CD14-positive monocyte (primary cell): ENCODE results near the gene AIFM1. TPM values are rescaled to one million over a fixed set of nuclear protein-coding genes. Genes with fewer than 3 reads are reported as not detected.
A peak's percentile ranks its signal among the peaks of the same experiment; 100 is the strongest.

Source experiments
- DNase-seq, 3 donors: peaks; one replicate each; pipeline ENCODE4 v3.0.0-alpha.2; 2011 to 2022
- H2AFZ ChIP-seq: 2 replicates; pipeline ENCODE4 v1.6.0; 2012; ENCODE audit warnings: mild to moderate bottlenecking, low read depth, low read length, inconsistent platforms; ENCODE audit not compliant: insufficient read depth, poor library complexity, severe bottlenecking
- H3K27ac ChIP-seq, 2 donors: 1 replicate in 1 of 2; 2 replicates in 1 of 2; pipeline ENCODE4 v1.5.1; 2012 to 2013; ENCODE audit warnings: low read length in 2 of 2, control low read depth in 1 of 2, inconsistent platforms in 1 of 2, low read depth in 1 of 2, mild to moderate bottlenecking in 1 of 2
- H3K27me3 ChIP-seq, 2 donors: one replicate each; pipeline versions ENCODE4 v1.6.0 to v1.6.1; 2011 to 2013; ENCODE audit warnings: low read length in 2 of 2; ENCODE audit not compliant: control insufficient read depth in 2 of 2, insufficient read depth in 2 of 2
- H3K36me3 ChIP-seq, 2 donors: replicated peaks in 1 of 2; 1 replicate in 1 of 2; 2 replicates in 1 of 2; pipeline versions ENCODE4 v1.5.1 to v1.6.1; 2012 to 2013; ENCODE audit warnings: low read length in 2 of 2, control low read depth in 1 of 2, inconsistent platforms in 1 of 2, mild to moderate bottlenecking in 1 of 2; ENCODE audit not compliant: insufficient read depth in 2 of 2, control insufficient read depth in 1 of 2
- H3K4me1 ChIP-seq, 2 donors: 1 replicate in 1 of 2; 2 replicates in 1 of 2; pipeline versions ENCODE4 v1.5.1 to v1.6.1; 2012 to 2013; ENCODE audit warnings: low read length in 2 of 2, control low read depth in 1 of 2, inconsistent platforms in 1 of 2, mild to moderate bottlenecking in 1 of 2, moderate library complexity in 1 of 2; ENCODE audit not compliant: insufficient read depth in 2 of 2, control insufficient read depth in 1 of 2
- H3K4me2 ChIP-seq: replicated peaks from 2 replicates; pipeline ENCODE3; 2012; ENCODE audit warnings: low read length, moderate library complexity, mild to moderate bottlenecking; ENCODE audit not compliant: poor library complexity, severe bottlenecking; ENCODE audit errors: extremely low read depth
- H3K4me3 ChIP-seq, 3 experiments: fragments of 200-600 bp in 1 of 3; sonication (generic) in 1 of 3; replicated peaks in 1 of 3; 1 replicate in 2 of 3; 2 replicates in 1 of 3; pipeline ENCODE4 v1.5.1; 2011 to 2013; ENCODE audit warnings: low read length in 3 of 3, mild to moderate bottlenecking in 3 of 3, control low read depth in 2 of 3, low read depth in 2 of 3, inconsistent platforms in 1 of 3, moderate library complexity in 1 of 3
- H3K79me2 ChIP-seq: 2 replicates; pipeline ENCODE4 v1.6.0; 2012; ENCODE audit warnings: mild to moderate bottlenecking, control low read depth, inconsistent platforms, low read length, moderate library complexity; ENCODE audit not compliant: insufficient read depth
- H3K9ac ChIP-seq: 2 replicates; pipeline ENCODE4 v1.6.0; 2017; ENCODE audit warnings: low read length, mild to moderate bottlenecking; ENCODE audit not compliant: insufficient read depth, poor library complexity, severe bottlenecking
- H3K9me3 ChIP-seq, 2 donors: replicated peaks in 1 of 2; 1 replicate in 1 of 2; 2 replicates in 1 of 2; pipeline versions ENCODE4 v1.5.1 to v1.6.1; 2012 to 2013; ENCODE audit warnings: low read length in 2 of 2, control low read depth in 1 of 2; ENCODE audit not compliant: control insufficient read depth in 1 of 2, insufficient read depth in 1 of 2
- H4K20me1 ChIP-seq: 2 replicates; pipeline ENCODE4 v1.6.0; 2012; ENCODE audit warnings: mild to moderate bottlenecking, low read length, control low read depth, moderate library complexity; ENCODE audit not compliant: insufficient read depth
- H3K27ac Mint-ChIP-seq, 7 donors: one replicate each; pipeline ENCODE4 v1.8.0; 2020; ENCODE audit warnings: mild to moderate bottlenecking in 7 of 7, mixed read lengths in 7 of 7, moderate library complexity in 6 of 7, inconsistent platforms in 2 of 7
- H3K27me3 Mint-ChIP-seq, 3 donors: one replicate each; pipeline ENCODE4 v1.8.0; 2021 to 2022; ENCODE audit warnings: low read depth in 3 of 3, mild to moderate bottlenecking in 3 of 3, mixed read lengths in 3 of 3, moderate library complexity in 3 of 3, inconsistent platforms in 1 of 3
- H3K36me3 Mint-ChIP-seq, 2 donors: one replicate each; pipeline ENCODE4 v1.8.0; 2020; ENCODE audit warnings: mixed read lengths in 2 of 2, inconsistent platforms in 1 of 2, mild to moderate bottlenecking in 1 of 2
- H3K4me1 Mint-ChIP-seq: one replicate; pipeline ENCODE4 v1.8.0; 2020; ENCODE audit warnings: mild to moderate bottlenecking, mixed read lengths
- H3K4me3 Mint-ChIP-seq, 2 donors: one replicate each; pipeline ENCODE4 v1.8.0; 2020; ENCODE audit warnings: mild to moderate bottlenecking in 2 of 2, mixed read lengths in 2 of 2, moderate library complexity in 1 of 2
- H3K9me3 Mint-ChIP-seq, 7 donors: one replicate each; pipeline ENCODE4 v1.8.0; 2020 to 2022; ENCODE audit warnings: mixed read lengths in 7 of 7, mild to moderate bottlenecking in 6 of 7, moderate library complexity in 6 of 7, inconsistent platforms in 2 of 7
- CTCF ChIP-seq: fragments of 200-600 bp; IDR thresholded peaks from one replicate; pipeline ENCODE4 v1.8.0; 2022; ENCODE audit warnings: antibody characterized with exemption, mild to moderate bottlenecking
- WGBS: methylation state at CpG from one replicate; pipeline ENCODE4 v1.1.5; 2013; ENCODE audit warnings: missing lambda C conversion rate; ENCODE audit not compliant: insufficient coverage; 5-methylcytosine and 5-hydroxymethylcytosine counted together
- intact Hi-C, 2 donors: fragments of 100-400 bp; cut with micrococcal nuclease; formaldehyde crosslinking; loops; one replicate each; pipeline versions ENCODE4 v1.15.0 to v1.15.1; 2023
- polyA plus RNA-seq, 3 donors: library from polyadenylated mRNA; depleted of rRNA in 1 of 3; unstranded in 2 of 3; stranded (reverse) in 1 of 3; fragments of 300-500 nt in 2 of 3; fragments of >200 nt in 1 of 3; fragmentation: Illumina TruSeq in 2 of 3; gene quantifications; 1 replicate in 2 of 3; 2 replicates in 1 of 3; pipeline ENCODE4 v1.2.3, GENCODE V29; 2012 to 2021

AIFM1 gene
- polyA plus RNA-seq, 3 donors: 15.1 to 19.1 (median 18.6) TPM

GRCh38 chrX:130179170-130179569 is 13.5 kb upstream of the AIFM1 start:
- peaks cover 0 to 8% (median 0%) of the 10 kb centered on the region in 3 donors for H3K27me3 Mint-ChIP-seq
- H3K4me3 ChIP-seq: no peak overlapping the region
- H3K79me2 ChIP-seq: no peaks in the 10 kb centered on the region
- DNase-seq: no peak
- no peaks in the 10 kb centered on the region for H3K27me3 ChIP-seq
- no peak overlapping the region for H3K27ac ChIP-seq
- peaks cover 0 to 6% (median 0%) of the 10 kb centered on the region in 7 donors for H3K9me3 Mint-ChIP-seq
- H3K4me1 ChIP-seq: peaks cover 15 to 17% of the 10 kb centered on the region in 2 donors
- no peaks in the 10 kb centered on the region for H3K36me3 Mint-ChIP-seq
- no peaks in the 10 kb centered on the region for H3K36me3 ChIP-seq
- no peak overlapping the region for H3K4me2 ChIP-seq
- intact Hi-C loops: no loop called here
- H3K9me3 ChIP-seq: no peaks in the 10 kb centered on the region
- peaks cover 36% of the 10 kb centered on the region for H3K4me1 Mint-ChIP-seq
- TF ChIP-seq CTCF: no peak
- no peak overlapping the region for H2AFZ ChIP-seq
- no CpG with 5 or more reads among the region's 5 CpGs for WGBS
- no peak overlapping the region for H3K9ac ChIP-seq
- H3K27ac Mint-ChIP-seq: peak overlapping the region in 1 of 7 donors; percentile 12
- no peaks in the 10 kb centered on the region for H4K20me1 ChIP-seq
- no peak overlapping the region for H3K4me3 Mint-ChIP-seq

GRCh38 chrX:130176942-130177341 is 11.3 kb upstream of the AIFM1 start:
- H3K9me3 Mint-ChIP-seq: peaks cover 0 to 10% (median 0%) of the 10 kb centered on the region in 7 donors
- H3K36me3 Mint-ChIP-seq: no peaks in the 10 kb centered on the region
- no peak overlapping the region for H3K27ac Mint-ChIP-seq
- H3K4me1 Mint-ChIP-seq: peaks cover 48% of the 10 kb centered on the region
- no peak for TF ChIP-seq CTCF
- H3K27ac ChIP-seq: no peak overlapping the region
- no peaks in the 10 kb centered on the region for H4K20me1 ChIP-seq
- peaks cover 37 to 39% of the 10 kb centered on the region in 2 donors for H3K4me1 ChIP-seq
- no peak for DNase-seq
- H3K9me3 ChIP-seq: no peaks in the 10 kb centered on the region
- peaks cover 0 to 7% (median 1%) of the 10 kb centered on the region in 3 donors for H3K27me3 Mint-ChIP-seq
- intact Hi-C loops: no loop called here
- H3K27me3 ChIP-seq: no peaks in the 10 kb centered on the region
- no peak overlapping the region for H3K4me3 Mint-ChIP-seq
- no peak overlapping the region for H3K4me2 ChIP-seq
- no peaks in the 10 kb centered on the region for H3K79me2 ChIP-seq
- no peak overlapping the region for H3K9ac ChIP-seq
- no peaks in the 10 kb centered on the region for H3K36me3 ChIP-seq
- no peak overlapping the region for H3K4me3 ChIP-seq
- H2AFZ ChIP-seq: no peak overlapping the region
- 82% methylated on average over 2 of the region's 4 CpGs for WGBS
